ENCODE measurements around the gene PCSK5. TPM values are rescaled to one million over a fixed set of nuclear protein-coding genes. Genes with fewer than 3 reads are reported as not detected.

The PCSK5 gene
- total RNA-seq, 1 experiment from 2014 or later, result 0.48 TPM

DNA sequence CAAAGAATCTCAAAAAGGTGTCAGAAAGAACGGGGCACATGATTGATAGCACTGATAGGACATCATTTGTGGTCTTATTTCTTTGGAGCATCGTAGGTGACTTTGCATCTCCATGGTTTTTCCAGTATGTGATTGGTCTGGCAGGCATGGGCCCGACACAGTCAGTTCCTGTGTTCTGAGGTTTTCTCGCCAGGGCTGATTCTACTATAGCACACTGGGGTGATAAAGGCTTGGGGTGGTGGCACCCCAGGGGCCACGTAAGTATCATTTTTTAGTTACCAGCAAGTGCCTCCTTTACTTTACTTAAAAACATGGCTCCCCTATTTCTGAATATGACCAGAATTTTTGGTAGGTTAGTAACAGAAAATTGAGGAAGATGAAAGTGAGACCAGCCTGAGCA is 301.0 kb downstream of the PCSK5 start:
- DNase-seq (ENCODE audit: low spot score), result no peak

DNA sequence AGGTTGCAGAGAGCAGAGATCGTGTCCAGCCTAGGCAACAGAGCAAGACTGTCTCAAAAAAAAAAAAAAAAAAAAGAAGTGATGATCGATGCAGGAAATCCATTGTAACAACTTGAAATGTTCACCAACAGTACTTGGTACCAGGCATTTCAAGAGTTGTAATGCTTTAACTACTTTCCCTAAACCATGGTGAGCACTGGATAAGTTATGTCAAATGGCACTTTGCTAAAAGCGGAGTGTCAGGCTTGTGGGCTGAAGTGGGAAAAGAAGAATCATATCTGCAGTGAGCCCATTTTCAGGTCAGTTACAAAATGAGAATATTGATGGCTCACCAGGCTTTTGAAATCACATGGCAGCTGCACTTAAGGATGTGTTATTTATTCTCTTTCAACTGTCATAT is 301.5 kb downstream of the PCSK5 start:
- no peak for DNase-seq (ENCODE audit: low spot score)

DNA sequence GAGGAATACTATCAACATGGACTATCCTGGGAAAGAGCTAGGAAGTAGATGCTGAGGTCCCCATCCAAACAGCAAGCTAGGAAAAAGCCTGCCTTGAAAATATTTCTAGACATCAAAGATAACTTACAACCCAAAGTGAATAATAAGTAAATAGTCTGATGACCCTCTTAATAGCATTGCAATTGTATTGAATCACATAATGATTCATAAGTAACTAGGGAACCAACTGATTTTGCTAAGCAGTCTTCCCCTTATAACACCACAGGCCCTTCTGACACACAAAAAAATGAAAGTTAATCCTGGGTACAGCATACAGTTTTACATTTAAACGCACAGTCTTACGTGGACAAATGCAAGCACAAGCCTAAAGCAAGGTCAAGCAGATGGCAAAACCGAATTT is 304.4 kb downstream of the PCSK5 start:
- no peak for DNase-seq (ENCODE audit: low spot score)

DNA sequence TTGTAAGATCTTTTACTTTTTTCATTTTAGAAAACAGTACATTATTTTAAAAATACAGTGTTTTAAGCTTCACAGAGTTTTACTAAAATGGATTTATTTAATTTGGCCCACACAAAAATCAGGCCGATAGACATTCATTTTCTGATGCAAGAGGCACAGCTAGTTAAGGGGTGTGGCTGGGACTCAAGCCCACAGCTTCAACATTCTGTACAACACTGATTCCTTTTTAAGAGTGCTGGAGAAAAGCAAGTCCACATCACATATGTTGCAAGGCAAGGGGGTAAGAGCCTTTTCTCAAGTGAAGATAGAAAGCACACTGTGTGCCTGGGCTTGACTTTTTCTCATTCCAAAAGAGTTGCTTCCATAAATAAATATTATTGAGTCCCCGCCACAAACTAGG is 307.9 kb downstream of the PCSK5 start:
- DNase-seq (ENCODE audit: low spot score), result no peak

DNA sequence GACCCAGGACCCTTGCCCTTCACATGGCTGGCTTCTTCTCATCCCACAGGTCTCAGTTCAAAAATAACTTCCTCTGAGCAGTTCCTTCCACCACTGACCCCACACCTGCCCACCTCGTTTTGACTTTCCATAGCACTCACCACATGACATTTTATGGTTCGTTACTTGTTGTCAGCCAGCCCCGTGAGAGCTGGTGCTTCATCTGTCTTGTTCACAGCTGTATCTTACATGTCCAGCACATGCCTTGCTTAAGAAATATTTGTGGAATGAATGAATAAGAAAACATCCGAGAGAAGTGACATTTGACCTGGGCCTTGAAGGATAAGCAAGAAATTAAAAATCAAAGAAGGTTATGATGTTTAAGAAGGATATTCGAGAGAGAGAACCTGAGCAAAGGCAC is 309.8 kb downstream of the PCSK5 start:
- DNase-seq (ENCODE audit: low spot score), result no peak

DNA sequence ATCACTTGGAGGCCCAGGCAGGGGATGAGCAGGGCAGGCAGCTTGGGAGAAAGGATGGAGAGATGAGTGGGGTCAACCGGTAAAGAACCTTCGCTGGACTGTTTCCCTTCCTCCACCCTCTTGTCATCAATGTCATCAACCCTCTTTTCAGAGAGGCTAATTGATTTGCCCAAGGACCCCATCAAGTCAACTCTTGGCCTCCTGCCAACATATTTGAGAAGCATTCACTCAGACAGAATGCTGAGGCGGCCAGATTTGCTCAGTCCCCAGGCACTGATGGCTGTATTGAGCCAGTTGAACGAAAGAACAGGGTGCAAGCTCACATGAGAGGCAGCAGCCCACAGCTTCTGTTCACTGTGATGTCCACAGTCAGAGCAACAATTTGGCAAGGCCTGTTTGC is 310.3 kb downstream of the PCSK5 start:
- no peak for DNase-seq (ENCODE audit: low spot score)

DNA sequence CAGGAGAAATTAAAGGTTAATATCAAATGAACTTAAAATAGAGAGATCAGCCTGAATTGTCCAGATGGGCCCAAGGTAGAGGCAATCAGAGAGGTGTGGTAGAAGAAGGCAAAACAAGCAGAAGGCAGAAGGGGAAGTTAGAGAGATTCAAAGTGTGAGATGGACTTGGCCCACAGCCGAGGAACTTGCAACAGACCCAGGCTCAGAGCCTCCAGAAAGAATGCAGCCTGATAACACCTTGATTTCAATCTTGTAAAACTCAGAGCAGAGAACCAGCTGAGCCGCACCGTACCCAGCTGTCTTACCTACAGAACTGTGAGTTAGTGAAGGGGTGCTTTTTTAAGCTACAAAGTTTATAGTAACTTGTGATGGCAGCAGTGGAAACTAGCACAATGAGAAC is 312.9 kb downstream of the PCSK5 start:
- no peak for DNase-seq (ENCODE audit: low spot score)

DNA sequence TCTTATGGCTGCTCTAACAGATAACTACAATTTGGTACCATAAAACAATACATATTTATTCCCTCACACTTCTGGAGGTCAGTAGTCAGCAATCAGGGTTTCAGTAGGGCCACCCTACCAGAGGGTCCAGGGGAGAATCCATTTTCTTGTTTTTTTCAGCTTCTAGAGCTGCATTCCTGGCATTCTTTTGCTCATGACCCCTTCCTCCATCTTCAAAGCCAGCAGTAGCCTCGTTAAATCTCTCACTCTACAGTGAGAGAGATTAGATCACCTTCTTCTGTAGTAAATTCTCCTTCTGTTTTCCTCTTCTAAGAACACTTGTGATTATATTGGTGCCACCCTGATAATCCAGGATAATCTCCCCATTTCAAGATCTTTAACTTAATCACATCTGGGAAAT is 316.3 kb downstream of the PCSK5 start:
- DNase-seq (ENCODE audit: low spot score), result no peak

DNA sequence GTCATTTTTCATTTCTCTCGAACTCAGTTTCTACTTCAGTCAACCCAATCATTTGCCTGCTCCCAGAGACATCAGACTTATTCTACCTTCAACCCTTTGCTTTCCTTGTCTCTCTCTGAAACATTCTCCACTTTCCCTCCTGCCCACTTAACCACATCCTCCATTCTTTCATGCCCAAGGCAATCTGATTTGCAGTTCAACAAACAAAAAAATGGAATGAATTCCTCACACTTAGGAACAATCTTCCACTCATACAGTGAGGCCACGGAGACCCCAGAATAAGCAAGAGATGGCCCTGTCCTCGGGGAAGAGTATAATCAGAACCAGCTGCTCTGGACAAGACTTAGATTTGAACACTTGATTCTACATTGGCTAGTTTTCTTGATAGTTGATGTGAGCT is 323.3 kb downstream of the PCSK5 start:
- DNase-seq (ENCODE audit: low spot score), result no peak

DNA sequence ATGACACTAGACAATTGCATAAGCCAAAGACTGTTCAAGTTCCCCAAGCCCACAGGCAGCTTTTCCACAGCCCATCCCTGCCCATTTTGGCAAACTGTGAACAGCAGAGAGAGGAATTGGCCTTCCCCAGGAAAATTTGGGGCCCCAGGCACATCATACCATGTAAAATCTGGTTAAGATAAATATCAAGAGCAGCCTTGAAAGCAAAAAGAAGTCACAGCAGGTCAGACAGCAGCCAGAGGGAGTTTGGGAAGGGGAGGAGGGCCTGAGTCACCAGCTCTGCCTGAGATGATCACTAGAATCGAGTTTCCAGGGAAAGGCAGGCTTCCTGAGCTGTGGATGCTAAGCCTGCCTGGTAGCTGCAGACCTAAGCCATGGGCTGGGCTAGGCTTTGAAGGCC is 324.6 kb downstream of the PCSK5 start:
- DNase-seq (ENCODE audit: low spot score), result peak; percentile 78

DNA sequence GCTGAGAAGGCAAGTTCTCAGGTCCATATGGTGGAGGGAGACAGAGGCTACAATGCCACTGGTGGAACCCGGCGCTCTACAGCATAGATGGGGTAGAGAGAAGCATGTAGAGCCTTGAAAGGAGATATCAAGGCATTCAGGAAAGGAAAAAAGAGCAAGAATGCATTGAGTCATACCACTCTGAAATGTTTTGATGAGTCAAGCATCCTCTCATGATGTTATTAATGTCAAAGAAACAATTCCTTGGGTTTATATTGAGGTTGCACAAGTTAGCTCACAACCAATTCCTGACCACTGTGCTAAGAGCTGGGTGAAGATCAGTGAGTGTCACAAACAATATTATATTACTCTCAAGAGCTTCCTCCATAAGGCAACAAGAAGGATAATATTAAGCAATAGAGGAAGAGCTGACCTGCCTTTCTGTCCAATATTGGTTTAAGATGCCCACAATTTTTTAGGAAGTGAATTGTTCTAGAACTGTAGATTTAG is 325.7 kb downstream of the PCSK5 start:
- peak; percentile 87 for DNase-seq (ENCODE audit: low spot score)

DNA sequence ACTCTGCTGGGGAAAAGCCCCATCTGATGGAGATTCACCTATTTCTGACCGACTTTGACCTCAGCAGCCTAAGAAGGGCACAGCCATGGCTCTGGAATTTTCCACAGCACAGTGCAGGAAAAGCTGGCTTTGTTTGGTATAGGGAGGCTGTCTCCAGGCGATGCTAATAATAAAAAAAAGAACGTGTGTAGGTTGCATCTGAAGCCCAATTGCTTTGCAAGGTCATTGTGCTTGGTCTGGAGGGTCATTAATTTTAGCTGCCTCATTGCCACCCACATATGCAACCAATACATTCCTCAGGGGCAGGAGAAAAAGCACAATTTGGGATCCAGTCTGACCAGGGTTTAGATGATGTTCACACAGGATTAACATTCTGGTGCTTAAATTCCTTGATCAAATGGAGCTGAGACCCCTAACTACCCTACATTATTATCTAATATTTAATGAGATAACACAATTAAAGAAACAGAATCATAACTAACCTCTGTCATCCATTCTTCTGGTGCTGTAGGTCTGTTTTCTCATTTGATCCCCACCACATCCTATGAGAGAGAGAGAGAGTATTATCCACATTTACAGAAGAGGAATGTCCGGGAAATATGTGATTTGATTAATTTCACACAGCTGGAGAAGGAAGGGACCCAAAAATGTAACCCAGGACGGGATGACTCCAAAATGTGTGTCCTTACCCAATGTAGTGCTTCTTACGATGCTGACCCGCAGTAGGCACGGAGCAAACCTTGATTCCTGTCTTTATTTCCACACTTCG is 327.8 kb downstream of the PCSK5 start:
- DNase-seq (ENCODE audit: low spot score), result no peak

DNA sequence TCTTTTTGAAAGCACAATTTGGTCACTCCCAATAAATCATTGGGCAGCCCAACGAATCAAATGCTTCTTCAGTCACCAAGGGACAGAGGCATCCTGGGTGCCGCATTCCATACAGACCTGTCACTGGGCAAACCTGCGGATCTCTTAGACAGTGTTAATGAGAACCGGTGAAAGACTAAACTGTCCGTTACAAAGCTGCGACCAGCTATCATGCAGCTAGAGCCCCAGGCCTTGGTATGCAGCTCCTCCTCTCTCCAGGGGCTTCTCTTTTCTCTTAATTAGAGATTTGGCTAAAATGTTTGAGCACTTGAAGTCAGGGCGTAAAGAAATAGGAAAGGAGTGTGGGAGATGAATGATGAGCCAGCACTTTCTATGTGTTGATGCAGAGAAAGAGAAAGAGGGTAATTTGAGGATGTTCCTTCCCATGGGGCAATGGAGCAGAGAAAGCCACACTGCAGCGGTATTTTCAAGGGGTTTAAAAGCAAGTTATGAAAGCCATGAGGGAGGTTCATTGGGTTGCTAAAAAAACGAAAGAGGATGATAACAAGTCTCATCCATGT is 328.5 kb downstream of the PCSK5 start:
- DNase-seq (ENCODE audit: low spot score), result peak; percentile 86

DNA sequence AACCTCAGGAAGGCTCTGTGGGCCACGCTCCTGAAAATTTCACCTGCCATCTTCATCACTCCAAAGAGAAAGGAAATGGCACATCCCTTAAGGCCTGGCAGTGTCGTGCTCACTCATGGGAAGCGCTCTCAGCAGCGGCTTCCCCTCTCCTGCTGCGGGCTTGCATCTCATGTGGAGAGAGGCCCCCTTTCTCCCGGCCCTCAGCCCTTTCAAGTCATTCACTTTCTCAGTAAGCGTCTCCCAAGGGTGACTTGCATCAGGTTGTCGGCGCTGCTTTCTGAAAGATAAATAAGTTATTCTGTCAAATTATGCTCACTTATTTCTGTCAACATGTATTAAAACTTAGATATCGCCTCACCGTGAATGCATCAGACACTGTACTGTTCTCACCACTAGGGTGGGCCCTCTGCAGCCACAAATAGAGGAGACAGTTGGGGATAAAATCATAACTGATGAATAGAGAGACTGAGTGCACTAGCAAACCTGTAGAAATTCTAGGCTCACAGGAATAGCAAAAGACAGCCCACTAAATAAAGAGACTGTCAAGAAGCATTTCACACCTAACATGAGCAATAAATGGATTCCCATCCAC is 329.2 kb downstream of the PCSK5 start:
- DNase-seq (ENCODE audit: low spot score), result no peak

DNA sequence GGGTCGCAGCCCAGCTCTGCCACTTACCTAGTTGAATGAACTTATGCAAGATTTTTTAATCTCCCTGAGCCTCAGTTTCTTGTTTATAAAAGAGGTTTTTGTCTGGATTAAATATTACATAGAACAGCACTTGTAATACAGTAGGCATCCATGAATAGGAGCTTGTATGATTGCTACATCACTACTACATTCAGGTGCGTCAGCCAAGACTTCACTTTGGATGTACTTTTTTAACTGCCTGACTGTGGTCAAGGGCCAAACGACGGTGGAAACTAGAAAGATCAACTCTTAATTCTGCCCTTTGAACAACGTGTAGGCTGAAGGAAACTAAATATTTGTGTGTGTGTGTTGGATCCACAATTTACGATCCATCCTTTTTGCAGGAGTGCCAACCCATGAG is 330.9 kb downstream of the PCSK5 start:
- no peak for DNase-seq (ENCODE audit: low spot score)

DNA sequence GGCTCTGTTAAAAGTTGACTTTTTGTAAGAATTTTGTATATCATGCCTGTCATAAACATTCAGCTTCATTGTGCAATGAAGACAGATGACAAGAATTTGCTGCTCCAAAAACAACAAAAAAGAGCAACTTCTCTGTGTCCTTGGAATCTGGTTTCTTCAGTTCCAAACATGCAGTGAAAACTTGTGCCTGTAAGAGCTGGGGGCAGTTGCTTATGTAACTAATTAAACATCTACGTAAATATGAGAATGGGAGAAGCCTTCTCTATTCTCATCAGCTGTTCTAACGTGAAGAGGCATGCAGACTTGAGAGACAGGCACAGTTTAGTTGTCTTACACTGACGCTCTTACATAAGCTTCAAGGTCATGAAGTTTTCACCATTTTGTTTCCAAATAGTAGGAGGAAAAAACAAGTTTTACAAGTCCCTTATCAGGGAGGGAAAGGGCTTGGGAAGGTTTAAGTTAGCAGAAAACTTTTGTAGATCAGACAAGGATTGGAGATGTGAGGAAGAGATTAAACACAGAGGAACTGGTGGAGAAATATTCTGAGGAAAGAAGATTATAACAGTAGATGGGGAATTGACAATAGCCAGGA is 333.4 kb downstream of the PCSK5 start:
- DNase-seq (ENCODE audit: low spot score), result no peak

DNA sequence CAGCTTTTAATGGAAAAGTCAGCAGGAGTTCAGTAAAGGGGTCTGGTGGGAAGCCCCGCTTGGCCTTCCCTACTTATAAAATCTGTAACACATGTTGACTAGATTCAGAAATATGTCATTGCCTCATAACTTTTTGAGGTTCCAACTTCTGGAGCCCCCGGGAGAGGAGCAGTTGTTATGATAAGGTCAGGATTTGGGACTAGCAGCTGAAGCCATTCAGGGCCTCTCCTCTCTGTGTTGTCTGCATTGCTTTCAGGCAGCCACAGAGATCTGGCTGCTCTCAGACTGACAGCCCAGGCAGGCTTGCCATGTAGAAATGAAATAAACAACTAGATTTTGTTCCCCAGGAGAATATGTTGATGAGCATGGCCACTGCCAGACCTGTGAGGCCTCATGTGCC is 336.7 kb downstream of the PCSK5 start:
- no peak for DNase-seq (ENCODE audit: low spot score)

DNA sequence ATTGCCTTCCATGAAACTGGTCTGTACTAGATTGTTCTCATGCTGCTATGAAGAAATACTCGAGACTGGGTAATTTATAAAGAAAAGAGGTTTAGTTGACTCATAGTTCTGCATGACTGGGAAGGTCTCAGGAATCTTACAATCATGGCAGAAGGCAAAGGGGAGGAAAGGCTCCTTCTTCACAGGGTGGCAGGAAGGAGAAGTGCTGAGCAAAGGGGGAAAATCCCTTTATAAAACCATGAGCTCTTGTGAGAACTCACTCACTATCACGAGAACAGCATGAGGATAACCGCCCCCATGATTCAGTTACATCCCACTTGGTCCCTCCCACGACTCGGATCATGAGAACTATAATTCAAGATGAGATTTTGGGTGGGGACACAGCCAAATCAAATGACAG is 340.5 kb downstream of the PCSK5 start:
- no peak for DNase-seq (ENCODE audit: low spot score)

DNA sequence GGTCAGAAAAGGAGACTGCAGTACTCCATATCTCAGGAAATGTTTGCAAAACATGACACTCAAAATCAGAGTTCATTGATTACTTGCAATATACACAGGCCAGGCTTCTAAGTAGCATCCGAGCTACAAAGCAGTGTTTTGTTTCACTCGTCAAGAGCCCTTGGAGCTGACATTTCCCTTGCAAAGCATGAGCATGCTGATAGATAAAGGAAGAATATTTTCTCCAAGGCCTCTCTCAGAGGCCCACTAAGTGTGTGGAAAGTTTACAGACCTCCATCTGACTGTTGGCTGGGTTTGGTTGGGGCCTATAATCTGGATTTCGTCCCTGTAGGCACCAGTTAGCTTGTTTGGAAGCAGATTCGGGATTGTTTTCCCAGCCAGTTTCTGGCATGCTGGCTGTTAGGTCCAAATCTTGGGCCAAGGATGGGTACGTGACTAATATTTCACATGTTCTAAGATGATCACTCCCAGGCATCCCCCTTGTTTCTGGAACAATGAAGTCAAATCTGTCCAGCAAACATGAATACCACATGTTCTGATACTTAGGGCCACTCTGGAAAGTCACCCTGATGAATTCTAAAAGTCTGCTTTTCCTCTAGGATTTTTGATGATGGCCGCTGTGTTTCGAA is 342.5 kb downstream of the PCSK5 start:
- DNase-seq (ENCODE audit: low spot score), result no peak

DNA sequence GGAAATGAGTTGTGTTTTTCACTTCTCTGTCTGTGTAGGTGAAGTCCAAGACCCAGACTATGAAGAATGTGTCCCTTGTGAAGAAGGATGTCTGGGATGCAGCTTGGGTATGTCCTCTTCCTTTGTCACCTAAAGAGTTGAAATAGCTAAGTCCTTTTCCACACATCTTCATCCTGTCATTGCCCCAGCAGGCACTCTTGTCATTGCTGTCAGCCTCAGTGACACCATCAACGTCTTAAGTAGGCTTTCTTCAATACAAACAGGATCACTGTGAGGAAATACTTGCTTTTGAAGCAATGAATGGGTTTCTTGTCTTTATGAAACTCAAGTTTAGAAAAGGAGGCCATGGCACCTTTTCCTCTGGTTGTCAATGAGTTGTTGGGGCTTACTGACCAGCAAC is 350.1 kb downstream of the PCSK5 start:
- DNase-seq (ENCODE audit: low spot score), result no peak

DNA sequence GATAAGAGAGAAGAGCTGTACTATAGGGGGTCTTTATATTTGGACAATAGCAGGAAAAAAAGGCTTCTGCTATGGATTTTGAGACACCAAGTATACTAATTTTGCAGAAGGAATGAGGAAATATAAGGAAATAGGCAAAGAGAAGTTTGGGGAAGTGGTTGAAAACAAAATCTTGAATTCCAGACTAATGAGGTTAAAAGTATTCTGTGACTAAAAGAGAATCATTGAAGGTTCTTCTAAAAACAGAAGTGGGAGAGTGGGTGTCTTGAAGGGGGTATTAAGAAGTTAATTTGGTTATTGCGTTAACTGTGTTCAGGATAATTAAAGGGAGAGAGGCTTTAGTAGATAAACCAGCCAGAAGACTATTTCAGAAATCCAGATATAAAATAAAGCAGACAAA is 355.0 kb downstream of the PCSK5 start:
- DNase-seq (ENCODE audit: low spot score), result no peak

DNA sequence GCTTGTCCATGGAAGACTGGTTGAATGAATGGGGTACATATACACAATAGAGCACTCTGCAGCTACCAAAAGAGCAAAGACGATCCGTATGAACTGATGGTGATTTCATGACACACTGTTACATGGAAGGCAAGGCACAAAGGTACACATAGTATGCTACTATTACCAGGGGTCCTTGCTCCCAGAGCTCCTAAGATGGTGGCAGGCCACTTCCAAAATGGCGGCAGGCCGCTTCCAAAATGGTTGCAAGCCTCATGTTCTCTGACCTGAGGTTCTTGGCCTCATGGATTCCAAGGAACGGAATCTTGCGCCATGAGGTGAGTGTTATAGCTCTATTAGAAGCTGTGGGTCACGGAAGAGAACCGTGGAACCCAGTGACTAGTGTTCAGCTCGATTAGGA is 356.2 kb downstream of the PCSK5 start:
- no peak for DNase-seq (ENCODE audit: low spot score)

DNA sequence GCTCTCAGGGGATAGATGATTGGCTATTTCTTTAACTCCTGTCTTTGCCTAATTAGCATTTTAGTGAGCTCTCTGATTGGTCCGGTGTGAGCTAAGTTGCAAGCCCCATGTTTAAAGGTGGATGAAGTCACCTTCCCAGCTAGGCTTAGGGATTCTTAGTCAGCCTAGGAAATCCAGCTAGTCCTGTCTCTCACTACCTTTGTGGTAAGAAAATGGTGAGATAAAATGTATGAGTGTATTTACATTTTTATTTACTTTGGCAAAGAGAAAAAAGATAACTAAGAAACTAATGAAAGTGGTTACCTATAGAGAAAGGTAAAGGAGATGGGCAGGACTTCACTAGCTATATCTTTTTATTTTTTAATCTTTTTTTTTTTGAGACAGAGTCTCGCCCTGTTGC is 357.0 kb downstream of the PCSK5 start:
- DNase-seq (ENCODE audit: low spot score), result no peak

Measured in A172 (cell line).